NOMO-1 treated with dmso at 0.1 percent for 144 hours (cell line): ENCODE results near the gene CD300LB.
A peak's percentile ranks its signal among the peaks of the same experiment; 100 is the strongest.

Experiments used
- DNase-seq: peaks from one replicate; lab custom pipeline; 2025; ENCODE audit not compliant: unreplicated experiment; lab: John Stamatoyannopoulos, UW

Gene CD300LB

DNA sequence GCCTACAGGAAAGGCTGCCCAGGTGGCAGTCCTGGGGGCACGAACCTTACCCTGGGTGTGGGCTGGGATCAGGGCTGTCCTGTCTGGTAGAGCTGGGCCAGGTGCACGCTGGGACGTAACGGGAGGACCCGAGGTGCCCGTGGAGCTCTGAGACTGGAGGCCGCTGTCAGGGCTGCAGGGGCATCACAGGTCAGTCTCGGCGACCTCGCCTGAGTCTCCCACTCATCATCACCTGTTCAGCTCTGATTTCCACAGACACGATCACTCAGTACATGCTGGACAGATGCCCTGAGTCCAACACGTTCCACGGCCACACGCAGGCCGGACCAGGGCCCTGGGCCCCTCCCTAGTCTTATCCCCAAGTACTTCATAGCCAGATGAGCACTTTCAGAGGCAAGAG is 19.3 kb upstream of the CD300LB start:
- no peak for DNase-seq

DNA sequence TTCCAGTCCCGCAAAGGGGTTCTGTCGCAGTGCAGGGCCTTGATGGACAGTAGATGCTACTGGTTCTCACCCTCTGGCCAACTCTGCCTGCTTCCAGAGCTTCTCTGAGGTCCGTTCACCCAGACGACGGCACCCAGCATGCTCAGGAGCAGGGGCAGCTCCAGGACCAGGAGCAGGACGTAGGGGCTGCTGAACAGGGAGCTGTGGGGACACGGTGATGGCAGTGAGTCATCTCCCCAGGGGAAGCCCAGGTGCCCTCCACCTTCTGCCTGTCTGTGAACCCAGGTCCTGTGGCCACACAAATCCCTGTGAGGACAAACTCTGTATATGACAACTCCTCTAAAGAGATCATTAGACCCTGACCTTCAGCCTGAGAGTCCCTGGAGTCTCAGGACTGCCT is 18.1 kb upstream of the CD300LB start:
- DNase-seq = no peak

DNA sequence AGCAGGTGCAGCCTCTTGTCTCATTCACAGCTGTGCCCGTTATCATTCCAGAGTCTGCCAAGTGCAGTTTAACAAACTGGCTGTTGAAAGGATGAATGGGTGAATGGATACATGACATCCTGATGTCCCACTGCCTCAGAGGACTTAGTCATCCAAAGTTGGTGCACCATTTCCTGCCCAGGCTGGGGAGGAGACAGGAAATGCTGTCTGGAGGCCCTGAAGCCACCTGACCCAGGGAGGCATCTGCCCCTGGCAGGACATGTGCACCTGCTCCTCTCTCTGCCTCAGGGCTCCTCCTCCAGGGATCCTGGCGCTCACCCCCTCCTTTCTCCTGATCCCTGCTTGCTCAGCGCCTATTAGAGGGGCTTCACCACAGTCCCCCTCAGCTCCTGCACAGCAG is 16.5 kb upstream of the CD300LB start:
- DNase-seq = peak; percentile 15

- no peak for DNase-seq
Observed at GRCh38 chr17:74547264-74547663, 16.0 kb upstream of the CD300LB start.

DNA sequence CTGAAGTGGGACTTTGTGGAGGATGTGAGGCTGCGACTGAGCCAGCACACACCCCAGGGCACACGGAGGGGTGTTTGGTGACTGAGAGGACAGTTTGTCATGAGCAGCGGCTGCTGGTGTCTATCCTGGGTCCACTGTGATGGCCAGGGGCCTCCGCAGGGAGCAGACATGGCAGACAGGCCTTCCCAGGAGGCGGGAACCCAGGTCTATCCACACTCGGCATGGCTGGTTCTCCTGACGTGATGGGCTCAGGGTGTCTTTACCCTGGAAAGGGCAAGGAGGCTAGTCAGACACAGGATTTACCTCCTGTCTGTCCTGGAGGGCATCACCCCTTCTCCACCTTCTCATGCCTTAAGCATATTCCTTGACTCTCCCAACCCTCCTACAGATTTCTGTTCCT is 15.3 kb upstream of the CD300LB start:
- DNase-seq = no peak

- DNase-seq = peak; percentile 75
Observed at GRCh38 chr17:74545843-74546230, 14.6 kb upstream of the CD300LB start, which contains the start of gene CD300C. Gene CD300C (minus strand): TSS chr17:74546115. CDS start chr17:74545782, 333 bp downstream.

- peak; percentile 12 for DNase-seq
Observed at GRCh38 chr17:74544991-74545842, 13.9 kb upstream of the CD300LB start.

- no peak for DNase-seq
Observed at GRCh38 chr17:74543891-74544760, 12.9 kb upstream of the CD300LB start.

GRCh38 chr17:74543406-74543805 is 12.1 kb upstream of the CD300LB start:
- no peak for DNase-seq

GRCh38 chr17:74542727-74543383 is 11.6 kb upstream of the CD300LB start:
- no peak for DNase-seq

DNA sequence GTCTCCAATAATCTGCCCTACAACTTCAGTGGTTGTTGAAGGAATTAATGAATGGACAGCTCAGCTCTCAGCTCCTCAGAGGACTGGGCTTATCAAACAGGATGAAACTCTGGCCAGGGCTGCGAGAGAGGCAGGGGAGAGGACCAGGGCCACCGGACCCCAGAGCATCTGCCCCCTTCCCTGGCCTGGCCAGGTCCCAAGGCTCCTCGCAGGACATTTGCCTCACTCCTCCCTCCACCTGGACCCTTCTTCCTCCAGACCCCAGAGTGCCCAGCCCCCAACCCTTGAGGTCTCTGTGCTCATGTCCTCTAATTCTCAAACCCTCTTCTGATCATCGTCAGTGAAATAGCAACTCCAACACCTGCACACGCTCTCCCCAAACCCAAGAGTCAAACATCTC is 10.9 kb upstream of the CD300LB start:
- no peak for DNase-seq

DNA sequence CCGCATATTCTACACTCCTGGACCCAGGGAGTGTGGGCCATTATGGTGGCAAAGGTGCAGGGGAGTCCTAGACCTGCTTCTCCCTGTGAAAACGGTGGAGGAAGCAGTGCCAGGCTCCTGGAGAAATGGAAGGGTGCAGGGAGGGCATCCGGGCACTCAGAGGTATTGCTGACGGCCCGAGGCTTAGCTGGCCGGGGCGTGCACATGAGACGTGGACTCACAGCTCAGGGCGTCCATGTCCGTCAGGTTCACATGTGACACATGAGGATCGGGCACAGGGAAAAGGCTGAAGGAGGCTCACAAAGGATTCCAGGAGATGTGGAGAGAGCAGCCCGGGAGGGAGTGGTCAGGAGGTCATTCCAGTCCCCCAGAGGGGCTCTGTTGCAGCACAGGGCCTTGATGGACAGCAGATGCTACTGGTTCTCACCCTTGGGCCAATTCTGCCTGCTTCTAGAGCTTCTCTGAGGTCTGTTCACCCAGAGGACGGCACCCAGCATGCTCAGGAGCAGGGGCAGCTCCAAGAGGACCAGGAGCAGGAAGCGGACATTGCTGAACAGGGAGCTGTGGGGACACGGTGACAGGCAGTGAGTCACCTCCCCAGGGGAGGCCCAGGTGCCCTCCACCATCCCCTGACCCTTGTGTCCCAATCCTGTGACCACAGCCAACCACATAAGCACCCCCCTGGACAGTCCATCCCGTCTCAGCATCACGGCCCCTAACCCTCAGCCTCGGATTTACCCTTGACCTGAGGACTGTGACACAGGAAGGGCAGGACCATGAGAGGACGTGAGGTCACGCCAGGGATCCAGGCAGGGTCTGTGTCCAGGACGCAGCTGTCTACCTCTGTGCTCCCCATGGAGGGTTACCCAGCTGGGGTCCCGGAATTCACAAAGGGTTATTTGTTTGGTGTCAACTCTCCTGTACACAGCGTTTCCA is 10.2 kb upstream of the CD300LB start:
- no peak for DNase-seq

DNA sequence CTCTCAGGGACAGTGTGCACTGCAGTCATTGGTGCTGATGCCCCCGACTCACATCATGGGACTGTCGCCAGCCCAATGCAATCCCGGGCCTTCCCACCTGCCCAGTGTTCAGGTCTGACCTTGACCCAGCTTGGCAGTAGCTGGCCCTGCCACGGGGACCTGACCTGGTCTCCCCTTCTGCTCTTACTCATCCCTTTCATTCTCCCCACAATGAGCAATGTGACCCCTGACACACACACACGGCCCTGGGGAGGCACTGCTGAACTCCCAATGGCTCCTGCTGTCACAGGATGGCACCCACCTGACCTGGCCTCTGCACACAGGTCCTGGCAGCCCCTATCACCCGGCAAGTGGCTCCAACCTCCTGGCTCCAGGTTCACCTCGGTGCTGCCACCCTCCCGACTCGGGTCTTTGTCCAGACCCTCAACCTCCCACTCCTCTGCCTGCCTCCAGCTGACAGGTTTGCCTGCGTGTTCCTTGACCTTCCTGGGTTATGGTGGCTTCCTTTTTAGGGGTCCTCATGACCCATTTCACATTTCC is 8.1 kb upstream of the CD300LB start:
- DNase-seq = no peak

GRCh38 chr17:74536890-74537289 is 5.6 kb upstream of the CD300LB start:
- no peak for DNase-seq

GRCh38 chr17:74532115-74532514 is 840 bp upstream of the CD300LB start:
- DNase-seq = peak; percentile 97

- no peak for DNase-seq
Observed at GRCh38 chr17:74530831-74531150, 484 bp downstream of the CD300LB start.

DNA sequence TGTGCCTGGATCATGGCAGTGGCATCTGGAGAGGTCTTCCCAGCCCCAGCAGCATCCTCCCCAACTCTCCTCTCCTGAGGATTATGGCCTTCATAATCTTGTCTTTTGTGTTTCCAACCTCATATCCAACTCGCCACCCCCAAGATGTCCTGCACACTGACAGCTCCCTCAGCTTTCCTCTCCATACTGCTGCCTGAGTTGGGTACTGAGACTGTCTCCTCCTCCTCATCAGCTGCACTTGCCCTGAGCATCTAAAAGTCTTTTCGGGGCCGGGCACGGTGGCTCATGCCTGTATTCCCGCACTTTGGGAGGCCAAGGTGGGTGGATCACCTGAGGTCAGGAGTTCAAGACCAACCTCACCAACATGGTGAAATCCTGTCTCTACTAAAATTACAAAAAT is 2.0 kb downstream of the CD300LB start:
- DNase-seq = no peak

GRCh38 chr17:74528491-74529199 is 2.6 kb downstream of the CD300LB start:
- DNase-seq = peak; percentile 96

DNA sequence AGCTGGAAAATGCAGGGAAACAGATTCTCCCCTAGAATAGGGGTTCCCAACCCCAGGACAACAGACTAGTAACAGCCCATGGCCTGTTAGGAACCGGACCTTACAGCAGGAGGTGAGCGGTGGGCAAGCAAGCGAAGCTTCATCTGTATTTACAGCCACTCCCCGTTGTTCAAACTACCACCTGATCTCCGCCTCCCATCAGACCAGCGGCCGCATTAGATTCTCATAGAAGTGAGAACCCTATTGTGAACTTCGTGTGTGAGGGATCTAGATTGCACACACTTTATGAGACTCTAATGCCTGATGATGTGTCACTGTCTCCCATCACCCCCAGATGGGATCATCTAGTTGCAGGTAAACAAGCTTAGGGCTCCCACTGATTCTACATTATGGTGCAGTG is 3.5 kb downstream of the CD300LB start:
- DNase-seq = no peak

GRCh38 chr17:74527081-74527480 is 4.2 kb downstream of the CD300LB start:
- DNase-seq = no peak
